Measurements from ENCODE around the gene RIMS4. TPM values are rescaled to one million over a fixed set of nuclear protein-coding genes. Genes with fewer than 3 reads are reported as not detected.

RIMS4 gene
- total RNA-seq, 1 donor from 2014 or later, result 6.3 TPM

GRCh38 chr20:44796758-44797457 is 13.4 kb downstream of the RIMS4 start:
- DNase-seq (ENCODE audit: low spot score, unreplicated experiment), result no peak
- H3K27me3 Mint-ChIP-seq, result peaks cover 22% of the 10 kb centered on the region
- H3K9me3 Mint-ChIP-seq (ENCODE audit: low read depth), result no peaks in the 10 kb centered on the region
- no peak overlapping the region for H3K4me3 Mint-ChIP-seq (ENCODE audit: low read depth)
- H3K36me3 Mint-ChIP-seq (ENCODE audit: insufficient read depth), result no peaks in the 10 kb centered on the region
- H3K4me1 Mint-ChIP-seq (ENCODE audit: low read depth), result no peaks in the 10 kb centered on the region
- H3K27ac Mint-ChIP-seq, result no peak overlapping the region
- no peak for TF ChIP-seq CTCF (IDR thresholded peaks at IDR 0.05; ENCODE audit: unreplicated experiment)

- H3K9me3 Mint-ChIP-seq (ENCODE audit: low read depth), result no peaks in the 10 kb centered on the region
- no peak overlapping the region for H3K4me3 Mint-ChIP-seq (ENCODE audit: low read depth)
- H3K27ac Mint-ChIP-seq, result no peak overlapping the region
- H3K36me3 Mint-ChIP-seq (ENCODE audit: insufficient read depth), result no peaks in the 10 kb centered on the region
- no peak for TF ChIP-seq CTCF (IDR thresholded peaks at IDR 0.05; ENCODE audit: unreplicated experiment)
- H3K27me3 Mint-ChIP-seq, result peaks cover 22% of the 10 kb centered on the region
- H3K4me1 Mint-ChIP-seq (ENCODE audit: low read depth), result no peaks in the 10 kb centered on the region
- no peak for DNase-seq (ENCODE audit: low spot score, unreplicated experiment)
Measured at GRCh38 chr20:44796311-44796710, 14.0 kb downstream of the RIMS4 start.

GRCh38 chr20:44795836-44796235 is 14.5 kb downstream of the RIMS4 start:
- no peaks in the 10 kb centered on the region for H3K4me1 Mint-ChIP-seq (ENCODE audit: low read depth)
- no peaks in the 10 kb centered on the region for H3K36me3 Mint-ChIP-seq (ENCODE audit: insufficient read depth)
- H3K9me3 Mint-ChIP-seq (ENCODE audit: low read depth), result no peaks in the 10 kb centered on the region
- no peak for DNase-seq (ENCODE audit: low spot score, unreplicated experiment)
- no peak overlapping the region for H3K4me3 Mint-ChIP-seq (ENCODE audit: low read depth)
- H3K27ac Mint-ChIP-seq, result no peak overlapping the region
- peaks cover 22% of the 10 kb centered on the region for H3K27me3 Mint-ChIP-seq
- TF ChIP-seq CTCF (IDR thresholded peaks at IDR 0.05; ENCODE audit: unreplicated experiment), result no peak

GRCh38 chr20:44792796-44793195 is 17.6 kb downstream of the RIMS4 start:
- no peak for TF ChIP-seq CTCF (IDR thresholded peaks at IDR 0.05; ENCODE audit: unreplicated experiment)
- no peaks in the 10 kb centered on the region for H3K36me3 Mint-ChIP-seq (ENCODE audit: insufficient read depth)
- H3K4me3 Mint-ChIP-seq (ENCODE audit: low read depth), result no peak overlapping the region
- H3K27ac Mint-ChIP-seq, result no peak overlapping the region
- no peaks in the 10 kb centered on the region for H3K4me1 Mint-ChIP-seq (ENCODE audit: low read depth)
- H3K27me3 Mint-ChIP-seq, result peaks cover 19% of the 10 kb centered on the region
- DNase-seq (ENCODE audit: low spot score, unreplicated experiment), result no peak
- no peaks in the 10 kb centered on the region for H3K9me3 Mint-ChIP-seq (ENCODE audit: low read depth)

GRCh38 chr20:44790638-44791393 is 19.5 kb downstream of the RIMS4 start:
- H3K4me3 Mint-ChIP-seq (ENCODE audit: low read depth), result no peak overlapping the region
- DNase-seq (ENCODE audit: low spot score, unreplicated experiment), result no peak
- no peaks in the 10 kb centered on the region for H3K36me3 Mint-ChIP-seq (ENCODE audit: insufficient read depth)
- H3K4me1 Mint-ChIP-seq (ENCODE audit: low read depth), result no peaks in the 10 kb centered on the region
- H3K27ac Mint-ChIP-seq, result no peak overlapping the region
- no peak for TF ChIP-seq CTCF (IDR thresholded peaks at IDR 0.05; ENCODE audit: unreplicated experiment)
- no peaks in the 10 kb centered on the region for H3K9me3 Mint-ChIP-seq (ENCODE audit: low read depth)
- H3K27me3 Mint-ChIP-seq, result peaks cover 8% of the 10 kb centered on the region
